ENCODE measurements around the gene ASPRV1.
"Not testable (repeated sequence)": the region's sequence is repeated elsewhere in the genome, so short reads cannot be mapped to it uniquely, and the experiment has no call there.

The ASPRV1 gene

GRCh38 chr2:69961496-69961895 lies at the start of gene ASPRV1:
TSS of gene ASPRV1 (minus strand) at chr2:69961631. CDS start at chr2:69961436, 195 bp downstream.
- no peak for DNase-seq

- no peak for DNase-seq
These were observed 49.2 kb upstream of the ASPRV1 start for GRCh38 chr2:70010576-70011111.

- no peak for DNase-seq
These were observed 48.5 kb upstream of the ASPRV1 start for GRCh38 chr2:70009762-70010575.

GRCh38 chr2:70008290-70008689 lies 46.9 kb upstream of the ASPRV1 start:
- no peak for DNase-seq

- DNase-seq: no peak
These were observed 45.7 kb upstream of the ASPRV1 start for GRCh38 chr2:70007151-70007550.

GRCh38 chr2:70006447-70006784 lies 45.0 kb upstream of the ASPRV1 start:
- DNase-seq: no peak

GRCh38 chr2:70005752-70006446 lies 44.5 kb upstream of the ASPRV1 start:
- no peak for DNase-seq

- no peak for DNase-seq
These were observed 43.8 kb upstream of the ASPRV1 start for GRCh38 chr2:70005216-70005615.

GRCh38 chr2:70003093-70003830 lies 41.8 kb upstream of the ASPRV1 start:
- DNase-seq: no peak

- DNase-seq: no peak
These were observed 40.9 kb upstream of the ASPRV1 start for GRCh38 chr2:70002241-70002899.

- DNase-seq: not testable (repeated sequence)
These were observed 39.1 kb upstream of the ASPRV1 start for GRCh38 chr2:70000529-70000928.

- no peak for DNase-seq
These were observed 37.3 kb upstream of the ASPRV1 start for GRCh38 chr2:69998761-69999160.

- no peak for DNase-seq
These were observed 35.8 kb upstream of the ASPRV1 start for GRCh38 chr2:69997015-69997830.

GRCh38 chr2:69995511-69995910 lies 34.1 kb upstream of the ASPRV1 start:
- DNase-seq: no peak

GRCh38 chr2:69994166-69994565 lies 32.7 kb upstream of the ASPRV1 start:
- no peak for DNase-seq

GRCh38 chr2:69993708-69994107 lies 32.3 kb upstream of the ASPRV1 start:
- no peak for DNase-seq

- DNase-seq: no peak
These were observed 31.7 kb upstream of the ASPRV1 start for GRCh38 chr2:69993048-69993565.

GRCh38 chr2:69992310-69993047 lies 31.0 kb upstream of the ASPRV1 start:
- no peak for DNase-seq

- no peak for DNase-seq
These were observed 28.1 kb upstream of the ASPRV1 start for GRCh38 chr2:69989441-69990105.

- DNase-seq: no peak
These were observed 27.6 kb upstream of the ASPRV1 start for GRCh38 chr2:69989009-69989408.
